WTC11 (cell line): Measurements from ENCODE around the gene MAP1LC3B. TPM values are rescaled to one million over a fixed set of nuclear protein-coding genes. Genes with fewer than 3 reads are reported as not detected.
A peak's percentile ranks its signal among the peaks of the same experiment; 100 is the strongest.

Source experiments
- ATAC-seq: fragments of 200-7000 bp; cut with Tn5 transposase; 2 replicates; pipeline ENCODE4 v1.10.0; 2021; ENCODE audit warnings: mild to moderate bottlenecking, moderate library complexity
- CTCF ChIA-PET: fragments of 300-600 bp; sonication (Branson Sonifier 250); formaldehyde crosslinking; loops from one replicate; lab custom pipeline; 2021; ENCODE audit warnings: antibody characterized with exemption; lab: Charles Lee
- POLR2A ChIA-PET: fragments of 350-600 bp; sonication (Branson Sonifier 250); formaldehyde crosslinking; loops from one replicate; lab custom pipeline; 2021; ENCODE audit warnings: antibody characterized with exemption; lab: Charles Lee
- DNase-seq: peaks from one replicate; pipeline ENCODE4 v3.0.0; 2021; ENCODE audit warnings: low spot score
- H3K27ac Mint-ChIP-seq: 2 replicates; pipeline ENCODE4 v1.8.0; 2021; ENCODE audit warnings: mixed read lengths
- H3K27me3 Mint-ChIP-seq: 2 replicates; pipeline ENCODE4 v1.8.0; 2021; ENCODE audit warnings: low read depth, mild to moderate bottlenecking, moderate library complexity, mixed read lengths
- H3K36me3 Mint-ChIP-seq: 2 replicates; pipeline ENCODE4 v1.8.0; 2021; ENCODE audit warnings: mixed read lengths
- H3K4me1 Mint-ChIP-seq: 2 replicates; pipeline ENCODE4 v1.8.0; 2022; ENCODE audit warnings: mixed read lengths
- H3K4me3 Mint-ChIP-seq: 2 replicates; pipeline ENCODE4 v1.8.0; 2021; ENCODE audit warnings: mild to moderate bottlenecking, moderate library complexity, mixed read lengths
- H3K9me3 Mint-ChIP-seq: 2 replicates; pipeline ENCODE4 v1.8.0; 2021; ENCODE audit warnings: mixed read lengths
- FOXK1 ChIP-seq: sonication (generic); formaldehyde crosslinking; IDR thresholded peaks from 2 replicates; pipeline ENCODE4 v1.8.0; 2022; ENCODE audit warnings: mild to moderate bottlenecking, moderate library complexity, missing genetic modification reagents
- GABPB1 ChIP-seq: sonication (generic); formaldehyde crosslinking; IDR thresholded peaks from 2 replicates; pipeline ENCODE4 v1.8.1; 2023; ENCODE audit warnings: mild to moderate bottlenecking, missing genetic modification reagents
- HMGA2 ChIP-seq: fragments of 250-450 bp; sonication (Bioruptor Pico); IDR thresholded peaks from 2 replicates; pipeline ENCODE4 v1.4.0; 2021; ENCODE audit warnings: mild to moderate bottlenecking, moderate library complexity
- MXD4 ChIP-seq: fragments of 250-450 bp; sonication (Bioruptor Pico); IDR thresholded peaks from 2 replicates; pipeline ENCODE4 v1.8.0; 2021; ENCODE audit warnings: mild to moderate bottlenecking, moderate library complexity, borderline replicate concordance
- NR2C2 ChIP-seq: sonication (generic); formaldehyde crosslinking; IDR thresholded peaks from 2 replicates; pipeline ENCODE4 v1.8.0; 2022; ENCODE audit warnings: mild to moderate bottlenecking, missing genetic modification reagents
- ZNF138 ChIP-seq: sonication (generic); formaldehyde crosslinking; conservative IDR thresholded peaks from 2 replicates; pipeline ENCODE4 v1.8.1; 2022; ENCODE audit warnings: mild to moderate bottlenecking, moderate library complexity, missing genetic modification reagents
- ZNF671 ChIP-seq: fragments of 250-450 bp; sonication (Bioruptor Pico); IDR thresholded peaks from 2 replicates; pipeline ENCODE4 v1.8.0; 2021; ENCODE audit warnings: mild to moderate bottlenecking
- total RNA-seq: library from RNA; stranded (reverse); gene quantifications from 3 replicates; pipeline ENCODE4 v1.2.3, GENCODE V29; 2021
- TF ChIP-seq, protein P1 (sequence below): fragments of 250-450 bp; sonication (Bioruptor Pico); IDR thresholded peaks from 2 replicates; pipeline ENCODE4 v1.8.0; 2021; ENCODE audit warnings: mild to moderate bottlenecking
- TF ChIP-seq, protein P2 (sequence below): fragments of 250-450 bp; sonication (Bioruptor Pico); IDR thresholded peaks from 2 replicates; pipeline ENCODE4 v1.9.0; 2021; ENCODE audit warnings: moderate library complexity, mild to moderate bottlenecking, inconsistent platforms, borderline replicate concordance
- TF ChIP-seq, protein P3 (sequence below): sonication (generic); formaldehyde crosslinking; IDR thresholded peaks from 2 replicates; pipeline ENCODE4 v1.8.0; 2023; ENCODE audit warnings: mild to moderate bottlenecking, missing genetic modification reagents
- TF ChIP-seq, protein P4 (sequence below): sonication (generic); formaldehyde crosslinking; IDR thresholded peaks from 2 replicates; pipeline ENCODE4 v1.8.1; 2023; ENCODE audit warnings: mild to moderate bottlenecking, moderate library complexity, missing genetic modification reagents
- TF ChIP-seq, protein P5 (sequence below): sonication (generic); formaldehyde crosslinking; conservative IDR thresholded peaks from 2 replicates; pipeline ENCODE4 v1.8.1; 2022; ENCODE audit warnings: mild to moderate bottlenecking, missing genetic modification reagents
- TF ChIP-seq, protein P6 (sequence below): sonication (generic); formaldehyde crosslinking; IDR thresholded peaks from 2 replicates; pipeline ENCODE4 v1.8.0; 2023; ENCODE audit warnings: missing genetic modification reagents
- TF ChIP-seq, protein P7 (sequence below): sonication (generic); formaldehyde crosslinking; IDR thresholded peaks from 2 replicates; pipeline ENCODE4 v1.8.0; 2023; ENCODE audit warnings: missing genetic modification reagents, mild to moderate bottlenecking, borderline replicate concordance
- TF ChIP-seq, protein P8 (sequence below): fragments of 250-450 bp; sonication (Bioruptor Pico); IDR thresholded peaks from 2 replicates; pipeline ENCODE4 v1.9.0; 2021; ENCODE audit warnings: mild to moderate bottlenecking

MAP1LC3B gene
- total RNA-seq, 1 experiment from 2014 or later, result 46.9 TPM

DNA sequence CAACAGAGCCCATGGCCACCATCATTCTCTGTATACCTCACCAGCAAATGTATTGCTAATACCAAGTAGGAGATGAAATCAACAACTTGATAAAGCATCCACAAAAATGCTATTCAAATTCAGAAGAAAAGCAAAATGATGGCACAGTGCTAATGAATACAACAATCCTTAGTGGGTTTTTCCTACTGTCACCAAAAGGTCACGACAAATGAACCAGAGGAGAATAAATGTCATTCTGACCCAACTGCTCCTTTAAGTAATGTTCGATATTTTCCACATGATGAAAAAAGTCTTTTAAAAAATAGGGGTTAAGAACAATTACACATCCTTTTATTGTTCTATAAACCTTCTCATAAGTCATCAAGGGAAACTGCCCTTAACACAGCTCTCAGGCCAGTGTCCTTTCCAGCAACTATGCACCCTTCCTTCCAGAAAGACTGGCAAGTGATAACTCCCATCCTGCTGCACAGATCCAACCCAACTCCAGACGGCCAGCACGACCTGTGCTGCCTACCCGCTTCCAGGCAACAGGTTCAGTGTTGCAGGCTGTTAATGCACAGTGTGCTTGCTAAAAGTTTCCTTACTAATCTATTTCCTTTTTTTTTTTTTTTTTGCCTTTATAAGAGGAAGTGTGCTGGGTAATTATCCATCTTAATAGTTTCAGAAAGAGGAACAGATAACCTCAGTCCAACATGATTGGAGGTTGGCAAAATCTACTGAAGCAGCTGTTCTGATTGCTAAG, 23.9 kb upstream of the MAP1LC3B start:
- Mint-ChIP-seq H3K4me1 (peaks cover 29% of the 10 kb centered on the region), H3K27ac (0 out of 2 replicates have a peak overlapping the region, but pooled peaks have one; percentile 30), H3K36me3 (no peaks in the 10 kb centered on the region), H3K9me3 (no peaks in the 10 kb centered on the region), H3K4me3 (no peak overlapping the region), H3K27me3 (no peaks in the 10 kb centered on the region)
- ChIA-PET POLR2A (no interaction called here), CTCF (interaction anchor here (0.6 kb wide), 1 partner anchor 11 kb away, joined by 5 read pairs; no protein-coding TSS in a partner anchor)
- TF ChIP-seq, protein P1, sequence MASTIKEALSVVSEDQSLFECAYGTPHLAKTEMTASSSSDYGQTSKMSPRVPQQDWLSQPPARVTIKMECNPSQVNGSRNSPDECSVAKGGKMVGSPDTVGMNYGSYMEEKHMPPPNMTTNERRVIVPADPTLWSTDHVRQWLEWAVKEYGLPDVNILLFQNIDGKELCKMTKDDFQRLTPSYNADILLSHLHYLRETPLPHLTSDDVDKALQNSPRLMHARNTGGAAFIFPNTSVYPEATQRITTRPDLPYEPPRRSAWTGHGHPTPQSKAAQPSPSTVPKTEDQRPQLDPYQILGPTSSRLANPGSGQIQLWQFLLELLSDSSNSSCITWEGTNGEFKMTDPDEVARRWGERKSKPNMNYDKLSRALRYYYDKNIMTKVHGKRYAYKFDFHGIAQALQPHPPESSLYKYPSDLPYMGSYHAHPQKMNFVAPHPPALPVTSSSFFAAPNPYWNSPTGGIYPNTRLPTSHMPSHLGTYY (CRISPR knock-in tag), result no peak
- TF ChIP-seq GABPB1 (CRISPR knock-in tag) (no peak), ZNF138 (CRISPR knock-in tag) (no peak)
- TF ChIP-seq, protein P2, sequence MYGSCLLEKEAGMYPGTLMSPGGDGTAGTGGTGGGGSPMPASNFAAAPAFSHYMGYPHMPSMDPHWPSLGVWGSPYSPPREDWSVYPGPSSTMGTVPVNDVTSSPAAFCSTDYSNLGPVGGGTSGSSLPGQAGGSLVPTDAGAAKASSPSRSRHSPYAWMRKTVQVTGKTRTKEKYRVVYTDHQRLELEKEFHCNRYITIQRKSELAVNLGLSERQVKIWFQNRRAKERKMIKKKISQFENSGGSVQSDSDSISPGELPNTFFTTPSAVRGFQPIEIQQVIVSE, result no peak
- DNase-seq, result no peak
- no peak for ATAC-seq

DNA sequence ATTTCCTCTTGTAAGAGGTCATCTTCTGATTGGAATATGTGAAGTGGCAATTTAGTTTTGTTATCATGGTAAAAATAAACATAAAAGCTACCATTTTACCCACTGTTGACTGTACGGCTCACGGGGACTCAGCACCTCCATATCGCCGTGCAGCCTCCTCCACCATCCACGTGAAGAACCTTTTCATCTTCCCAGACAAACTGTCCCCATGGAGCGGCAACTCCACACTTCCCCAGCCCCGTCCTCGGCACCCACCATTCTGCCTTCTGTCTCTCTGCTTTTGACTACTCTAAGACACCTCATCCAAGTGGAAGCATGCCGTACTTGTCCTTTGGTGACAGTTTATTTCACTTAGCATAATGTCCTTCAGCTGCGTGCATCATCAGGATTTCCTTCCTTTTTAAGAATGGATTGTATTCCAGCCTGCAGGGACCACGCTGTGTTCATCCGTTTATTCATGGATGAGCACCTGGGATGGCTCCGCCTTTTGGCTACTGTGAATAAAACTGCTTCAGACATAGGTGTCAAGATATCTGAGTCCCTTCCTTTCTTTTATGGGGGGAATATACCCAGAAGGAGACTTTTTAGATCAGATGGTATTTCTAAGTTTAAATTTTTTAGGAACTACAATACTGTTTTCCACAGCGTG, 22.9 kb upstream of the MAP1LC3B start:
- Mint-ChIP-seq H3K4me3 (no peak overlapping the region), H3K4me1 (peaks cover 29% of the 10 kb centered on the region), H3K27ac (peak overlapping the region; percentile 25), H3K36me3 (no peaks in the 10 kb centered on the region), H3K27me3 (no peaks in the 10 kb centered on the region), H3K9me3 (no peaks in the 10 kb centered on the region)
- ChIA-PET CTCF (interaction anchor here (1.2 to 2.2 kb wide), 2 partner anchors 25 to 71 kb away, joined by 3 to 5 read pairs; no protein-coding TSS in a partner anchor), POLR2A (no interaction called here)
- ATAC-seq (no peak), DNase-seq (no peak)
- TF ChIP-seq, protein P3, sequence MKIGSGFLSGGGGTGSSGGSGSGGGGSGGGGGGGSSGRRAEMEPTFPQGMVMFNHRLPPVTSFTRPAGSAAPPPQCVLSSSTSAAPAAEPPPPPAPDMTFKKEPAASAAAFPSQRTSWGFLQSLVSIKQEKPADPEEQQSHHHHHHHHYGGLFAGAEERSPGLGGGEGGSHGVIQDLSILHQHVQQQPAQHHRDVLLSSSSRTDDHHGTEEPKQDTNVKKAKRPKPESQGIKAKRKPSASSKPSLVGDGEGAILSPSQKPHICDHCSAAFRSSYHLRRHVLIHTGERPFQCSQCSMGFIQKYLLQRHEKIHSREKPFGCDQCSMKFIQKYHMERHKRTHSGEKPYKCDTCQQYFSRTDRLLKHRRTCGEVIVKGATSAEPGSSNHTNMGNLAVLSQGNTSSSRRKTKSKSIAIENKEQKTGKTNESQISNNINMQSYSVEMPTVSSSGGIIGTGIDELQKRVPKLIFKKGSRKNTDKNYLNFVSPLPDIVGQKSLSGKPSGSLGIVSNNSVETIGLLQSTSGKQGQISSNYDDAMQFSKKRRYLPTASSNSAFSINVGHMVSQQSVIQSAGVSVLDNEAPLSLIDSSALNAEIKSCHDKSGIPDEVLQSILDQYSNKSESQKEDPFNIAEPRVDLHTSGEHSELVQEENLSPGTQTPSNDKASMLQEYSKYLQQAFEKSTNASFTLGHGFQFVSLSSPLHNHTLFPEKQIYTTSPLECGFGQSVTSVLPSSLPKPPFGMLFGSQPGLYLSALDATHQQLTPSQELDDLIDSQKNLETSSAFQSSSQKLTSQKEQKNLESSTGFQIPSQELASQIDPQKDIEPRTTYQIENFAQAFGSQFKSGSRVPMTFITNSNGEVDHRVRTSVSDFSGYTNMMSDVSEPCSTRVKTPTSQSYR, result no peak
- TF ChIP-seq MXD4 (CRISPR knock-in tag) (no peak), HMGA2 (CRISPR knock-in tag) (no peak), NR2C2 (CRISPR knock-in tag) (no peak), FOXK1 (CRISPR knock-in tag) (no peak), ZNF671 (no peak)
- TF ChIP-seq, protein P4, sequence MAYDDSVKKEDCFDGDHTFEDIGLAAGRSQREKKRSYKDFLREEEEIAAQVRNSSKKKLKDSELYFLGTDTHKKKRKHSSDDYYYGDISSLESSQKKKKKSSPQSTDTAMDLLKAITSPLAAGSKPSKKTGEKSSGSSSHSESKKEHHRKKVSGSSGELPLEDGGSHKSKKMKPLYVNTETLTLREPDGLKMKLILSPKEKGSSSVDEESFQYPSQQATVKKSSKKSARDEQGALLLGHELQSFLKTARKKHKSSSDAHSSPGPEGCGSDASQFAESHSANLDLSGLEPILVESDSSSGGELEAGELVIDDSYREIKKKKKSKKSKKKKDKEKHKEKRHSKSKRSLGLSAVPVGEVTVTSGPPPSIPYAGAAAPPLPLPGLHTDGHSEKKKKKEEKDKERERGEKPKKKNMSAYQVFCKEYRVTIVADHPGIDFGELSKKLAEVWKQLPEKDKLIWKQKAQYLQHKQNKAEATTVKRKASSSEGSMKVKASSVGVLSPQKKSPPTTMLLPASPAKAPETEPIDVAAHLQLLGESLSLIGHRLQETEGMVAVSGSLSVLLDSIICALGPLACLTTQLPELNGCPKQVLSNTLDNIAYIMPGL, result no peak
- TF ChIP-seq, protein P5, sequence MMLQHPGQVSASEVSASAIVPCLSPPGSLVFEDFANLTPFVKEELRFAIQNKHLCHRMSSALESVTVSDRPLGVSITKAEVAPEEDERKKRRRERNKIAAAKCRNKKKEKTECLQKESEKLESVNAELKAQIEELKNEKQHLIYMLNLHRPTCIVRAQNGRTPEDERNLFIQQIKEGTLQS, result no peak
- TF ChIP-seq, protein P6, sequence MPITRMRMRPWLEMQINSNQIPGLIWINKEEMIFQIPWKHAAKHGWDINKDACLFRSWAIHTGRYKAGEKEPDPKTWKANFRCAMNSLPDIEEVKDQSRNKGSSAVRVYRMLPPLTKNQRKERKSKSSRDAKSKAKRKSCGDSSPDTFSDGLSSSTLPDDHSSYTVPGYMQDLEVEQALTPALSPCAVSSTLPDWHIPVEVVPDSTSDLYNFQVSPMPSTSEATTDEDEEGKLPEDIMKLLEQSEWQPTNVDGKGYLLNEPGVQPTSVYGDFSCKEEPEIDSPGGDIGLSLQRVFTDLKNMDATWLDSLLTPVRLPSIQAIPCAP (CRISPR knock-in tag), result no peak
- TF ChIP-seq, protein P1 (CRISPR knock-in tag), result no peak
- TF ChIP-seq, protein P7, sequence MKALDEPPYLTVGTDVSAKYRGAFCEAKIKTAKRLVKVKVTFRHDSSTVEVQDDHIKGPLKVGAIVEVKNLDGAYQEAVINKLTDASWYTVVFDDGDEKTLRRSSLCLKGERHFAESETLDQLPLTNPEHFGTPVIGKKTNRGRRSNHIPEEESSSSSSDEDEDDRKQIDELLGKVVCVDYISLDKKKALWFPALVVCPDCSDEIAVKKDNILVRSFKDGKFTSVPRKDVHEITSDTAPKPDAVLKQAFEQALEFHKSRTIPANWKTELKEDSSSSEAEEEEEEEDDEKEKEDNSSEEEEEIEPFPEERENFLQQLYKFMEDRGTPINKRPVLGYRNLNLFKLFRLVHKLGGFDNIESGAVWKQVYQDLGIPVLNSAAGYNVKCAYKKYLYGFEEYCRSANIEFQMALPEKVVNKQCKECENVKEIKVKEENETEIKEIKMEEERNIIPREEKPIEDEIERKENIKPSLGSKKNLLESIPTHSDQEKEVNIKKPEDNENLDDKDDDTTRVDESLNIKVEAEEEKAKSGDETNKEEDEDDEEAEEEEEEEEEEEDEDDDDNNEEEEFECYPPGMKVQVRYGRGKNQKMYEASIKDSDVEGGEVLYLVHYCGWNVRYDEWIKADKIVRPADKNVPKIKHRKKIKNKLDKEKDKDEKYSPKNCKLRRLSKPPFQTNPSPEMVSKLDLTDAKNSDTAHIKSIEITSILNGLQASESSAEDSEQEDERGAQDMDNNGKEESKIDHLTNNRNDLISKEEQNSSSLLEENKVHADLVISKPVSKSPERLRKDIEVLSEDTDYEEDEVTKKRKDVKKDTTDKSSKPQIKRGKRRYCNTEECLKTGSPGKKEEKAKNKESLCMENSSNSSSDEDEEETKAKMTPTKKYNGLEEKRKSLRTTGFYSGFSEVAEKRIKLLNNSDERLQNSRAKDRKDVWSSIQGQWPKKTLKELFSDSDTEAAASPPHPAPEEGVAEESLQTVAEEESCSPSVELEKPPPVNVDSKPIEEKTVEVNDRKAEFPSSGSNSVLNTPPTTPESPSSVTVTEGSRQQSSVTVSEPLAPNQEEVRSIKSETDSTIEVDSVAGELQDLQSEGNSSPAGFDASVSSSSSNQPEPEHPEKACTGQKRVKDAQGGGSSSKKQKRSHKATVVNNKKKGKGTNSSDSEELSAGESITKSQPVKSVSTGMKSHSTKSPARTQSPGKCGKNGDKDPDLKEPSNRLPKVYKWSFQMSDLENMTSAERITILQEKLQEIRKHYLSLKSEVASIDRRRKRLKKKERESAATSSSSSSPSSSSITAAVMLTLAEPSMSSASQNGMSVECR, result no peak
- TF ChIP-seq, protein P8, sequence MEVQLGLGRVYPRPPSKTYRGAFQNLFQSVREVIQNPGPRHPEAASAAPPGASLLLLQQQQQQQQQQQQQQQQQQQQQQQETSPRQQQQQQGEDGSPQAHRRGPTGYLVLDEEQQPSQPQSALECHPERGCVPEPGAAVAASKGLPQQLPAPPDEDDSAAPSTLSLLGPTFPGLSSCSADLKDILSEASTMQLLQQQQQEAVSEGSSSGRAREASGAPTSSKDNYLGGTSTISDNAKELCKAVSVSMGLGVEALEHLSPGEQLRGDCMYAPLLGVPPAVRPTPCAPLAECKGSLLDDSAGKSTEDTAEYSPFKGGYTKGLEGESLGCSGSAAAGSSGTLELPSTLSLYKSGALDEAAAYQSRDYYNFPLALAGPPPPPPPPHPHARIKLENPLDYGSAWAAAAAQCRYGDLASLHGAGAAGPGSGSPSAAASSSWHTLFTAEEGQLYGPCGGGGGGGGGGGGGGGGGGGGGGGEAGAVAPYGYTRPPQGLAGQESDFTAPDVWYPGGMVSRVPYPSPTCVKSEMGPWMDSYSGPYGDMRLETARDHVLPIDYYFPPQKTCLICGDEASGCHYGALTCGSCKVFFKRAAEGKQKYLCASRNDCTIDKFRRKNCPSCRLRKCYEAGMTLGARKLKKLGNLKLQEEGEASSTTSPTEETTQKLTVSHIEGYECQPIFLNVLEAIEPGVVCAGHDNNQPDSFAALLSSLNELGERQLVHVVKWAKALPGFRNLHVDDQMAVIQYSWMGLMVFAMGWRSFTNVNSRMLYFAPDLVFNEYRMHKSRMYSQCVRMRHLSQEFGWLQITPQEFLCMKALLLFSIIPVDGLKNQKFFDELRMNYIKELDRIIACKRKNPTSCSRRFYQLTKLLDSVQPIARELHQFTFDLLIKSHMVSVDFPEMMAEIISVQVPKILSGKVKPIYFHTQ (CRISPR knock-in tag), result no peak
